Smooth muscle cell of bladder (primary cell): Measurements from ENCODE around the gene OLA1. TPM values are rescaled to one million over a fixed set of nuclear protein-coding genes. Genes with fewer than 3 reads are reported as not detected.

Experiments used
- total RNA-seq: library from RNA; depleted of rRNA; stranded (reverse); fragments of >200 nt; gene quantifications from 2 replicates; pipeline ENCODE4 v1.2.3, GENCODE V29; 2014

Gene OLA1
- total RNA-seq, result 88.9 and 95.9 TPM in 2 replicates

GRCh38 chr2:174248187-174248997, at the start of gene OLA1:
TSS of gene OLA1 (minus strand) at chr2:174248532. CDS start at chr2:174246815, 1,717 bp downstream.

Other genes with a start within 250 kb of the OLA1 start
- not detected in 2 replicates for gene SP9, start 86.4 kb upstream of the OLA1 start, total RNA-seq
- gene SCRN3, start 147.2 kb upstream of the OLA1 start, total RNA-seq, result 23.8 and 26.2 TPM in 2 replicates
- 4.8 and 6.1 TPM in 2 replicates for gene GPR155, start 238.5 kb upstream of the OLA1 start, total RNA-seq